NCI-H1436 (cell line): ENCODE data around the gene CLEC2A.
"Not testable (repeated sequence)": the region's sequence is repeated elsewhere in the genome, so short reads cannot be mapped to it uniquely, and the experiment has no call there.

ENCODE experiments used
- DNase-seq: peaks from one replicate; lab custom pipeline; 2025; lab: John Stamatoyannopoulos, UW

Gene CLEC2A, protein sequence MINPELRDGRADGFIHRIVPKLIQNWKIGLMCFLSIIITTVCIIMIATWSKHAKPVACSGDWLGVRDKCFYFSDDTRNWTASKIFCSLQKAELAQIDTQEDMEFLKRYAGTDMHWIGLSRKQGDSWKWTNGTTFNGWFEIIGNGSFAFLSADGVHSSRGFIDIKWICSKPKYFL

GRCh38 chr12:9932270-9932669, at the start of gene CLEC2A:
CLEC2A (minus strand) TSS chr12:9932370; CDS start chr12:9932329, 41 bp downstream.
- DNase-seq = no peak

DNA sequence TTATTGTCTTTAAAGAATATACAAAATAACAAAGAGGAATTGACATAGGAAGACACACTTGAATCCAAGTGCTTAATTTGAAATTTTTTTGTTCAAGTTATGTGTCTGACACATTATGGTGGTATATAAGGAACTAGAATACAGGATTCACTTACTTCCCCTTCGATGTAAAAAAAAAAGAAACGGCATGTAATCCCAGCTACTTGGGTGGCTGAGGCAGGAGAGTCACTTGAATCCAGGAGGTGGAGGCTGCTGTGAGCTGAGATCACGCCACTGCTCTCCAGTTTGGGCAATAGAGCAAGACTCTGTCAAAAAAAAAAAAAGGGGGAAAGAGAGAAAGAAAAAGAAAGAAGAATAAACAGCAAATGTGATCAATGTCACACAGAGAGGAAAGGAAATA, 48.0 kb upstream of the CLEC2A start:
- DNase-seq = no peak

DNA sequence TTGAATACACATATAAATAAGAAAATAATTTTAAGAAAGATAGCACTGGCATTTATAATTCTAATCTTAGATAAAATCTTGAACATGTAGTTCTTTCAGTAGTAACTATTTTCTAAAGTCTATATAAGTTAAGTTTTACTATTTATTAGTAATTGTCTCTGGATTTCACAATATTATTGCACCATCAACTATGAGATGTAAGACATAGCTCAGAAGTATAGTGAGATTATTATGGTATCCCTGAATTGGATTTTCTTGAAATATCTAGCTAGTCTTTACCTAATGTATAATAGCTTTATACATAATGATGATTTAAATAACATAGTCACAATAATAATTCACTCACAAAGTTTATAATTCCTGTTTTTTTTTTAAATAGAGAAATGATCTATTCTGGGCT, 45.7 kb upstream of the CLEC2A start:
- DNase-seq = no peak

GRCh38 chr12:9976626-9977025, 44.5 kb upstream of the CLEC2A start:
- not testable (repeated sequence) for DNase-seq

DNA sequence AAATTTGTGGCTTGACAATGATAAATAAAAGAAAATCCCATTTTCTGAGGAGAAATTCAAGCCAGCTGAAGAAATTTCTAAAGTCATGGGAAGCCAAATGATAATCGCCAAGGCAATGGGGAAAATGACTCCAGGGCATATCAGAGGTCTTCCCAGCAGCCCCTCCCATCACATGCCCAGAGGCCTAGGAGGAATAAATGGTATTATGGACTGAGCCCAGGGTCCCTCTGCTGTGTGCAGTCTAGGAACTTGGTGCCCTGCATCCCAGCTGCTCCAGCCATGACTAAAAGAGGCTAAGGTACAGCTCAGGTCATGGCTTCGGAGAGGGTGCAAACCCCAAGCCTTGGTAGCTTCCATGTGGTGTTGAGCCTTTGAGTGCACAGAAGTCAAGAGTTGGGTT, 43.4 kb upstream of the CLEC2A start:
- no peak for DNase-seq

- not testable (repeated sequence) for DNase-seq
Observed at GRCh38 chr12:9974731-9975130, 42.6 kb upstream of the CLEC2A start.

GRCh38 chr12:9973949-9974348, 41.8 kb upstream of the CLEC2A start:
- DNase-seq = no peak

DNA sequence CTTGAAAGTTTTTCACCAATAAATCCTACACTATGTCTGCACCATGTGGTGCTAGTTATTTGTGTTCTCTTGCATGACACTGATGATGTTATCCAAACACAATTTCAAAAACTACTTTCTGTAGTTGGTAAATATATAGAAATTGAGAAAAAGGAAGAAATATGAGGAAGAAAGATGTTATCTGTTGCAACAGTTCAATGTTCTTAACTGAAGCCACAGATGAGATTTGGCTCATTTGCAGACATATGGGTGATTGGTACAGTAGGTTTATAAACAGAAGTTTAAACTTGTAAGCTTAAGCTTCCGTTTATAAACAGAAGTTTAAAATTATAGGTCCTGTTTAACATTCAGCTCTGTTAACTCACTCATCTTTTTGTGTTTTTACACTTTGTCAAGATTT, 39.0 kb upstream of the CLEC2A start, which contains the start of gene CLEC12A:
Gene CLEC12A (plus strand): TSS at position 229 of the 400 bp plus-strand sequence. CDS start 188 bp downstream, outside the sequence.
- DNase-seq = no peak

GRCh38 chr12:9969673-9970072, 37.5 kb upstream of the CLEC2A start:
- no peak for DNase-seq

DNA sequence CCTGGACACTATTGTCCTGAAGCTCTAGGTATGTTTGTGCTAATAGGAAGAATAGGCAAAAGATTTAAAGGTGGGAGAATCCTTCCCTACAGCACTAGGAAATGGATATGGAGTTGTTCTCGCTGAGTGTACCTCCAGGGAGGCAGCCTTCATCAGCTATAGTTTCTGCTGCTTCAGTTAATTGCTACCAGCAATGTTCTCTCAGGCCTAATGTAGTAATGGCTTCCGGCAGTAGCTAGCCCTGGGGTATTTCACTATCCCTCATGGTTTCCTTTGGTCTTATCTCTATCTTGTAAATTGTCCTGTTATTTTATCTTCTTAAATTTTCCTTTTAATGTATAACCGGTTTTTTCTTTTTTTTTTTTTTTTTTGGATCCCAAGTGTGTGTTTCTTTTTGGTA, 29.7 kb upstream of the CLEC2A start:
- no peak for DNase-seq

DNA sequence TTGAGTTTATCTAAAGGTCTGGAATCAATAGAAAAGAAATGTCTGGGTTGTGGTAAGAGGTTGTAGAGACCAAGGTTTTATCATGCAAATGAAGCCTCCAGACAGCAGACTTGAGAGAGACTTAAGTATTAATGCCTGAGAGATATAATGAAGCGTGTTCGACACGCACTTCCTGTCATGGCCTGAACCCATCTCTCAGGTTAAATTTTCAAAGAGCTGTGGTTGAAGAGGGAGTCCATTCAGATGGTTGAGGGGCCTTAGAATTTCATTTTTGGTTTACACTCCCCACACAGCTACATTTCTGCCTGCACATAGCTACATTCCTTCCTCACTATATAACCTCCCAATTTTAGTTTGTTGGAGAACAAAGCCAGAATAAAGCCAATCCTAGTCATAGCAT, 28.9 kb upstream of the CLEC2A start:
- DNase-seq = no peak

- DNase-seq = no peak
Observed at GRCh38 chr12:9960590-9960989, 28.4 kb upstream of the CLEC2A start.

GRCh38 chr12:9957834-9958233, 25.7 kb upstream of the CLEC2A start:
- DNase-seq = no peak

DNA sequence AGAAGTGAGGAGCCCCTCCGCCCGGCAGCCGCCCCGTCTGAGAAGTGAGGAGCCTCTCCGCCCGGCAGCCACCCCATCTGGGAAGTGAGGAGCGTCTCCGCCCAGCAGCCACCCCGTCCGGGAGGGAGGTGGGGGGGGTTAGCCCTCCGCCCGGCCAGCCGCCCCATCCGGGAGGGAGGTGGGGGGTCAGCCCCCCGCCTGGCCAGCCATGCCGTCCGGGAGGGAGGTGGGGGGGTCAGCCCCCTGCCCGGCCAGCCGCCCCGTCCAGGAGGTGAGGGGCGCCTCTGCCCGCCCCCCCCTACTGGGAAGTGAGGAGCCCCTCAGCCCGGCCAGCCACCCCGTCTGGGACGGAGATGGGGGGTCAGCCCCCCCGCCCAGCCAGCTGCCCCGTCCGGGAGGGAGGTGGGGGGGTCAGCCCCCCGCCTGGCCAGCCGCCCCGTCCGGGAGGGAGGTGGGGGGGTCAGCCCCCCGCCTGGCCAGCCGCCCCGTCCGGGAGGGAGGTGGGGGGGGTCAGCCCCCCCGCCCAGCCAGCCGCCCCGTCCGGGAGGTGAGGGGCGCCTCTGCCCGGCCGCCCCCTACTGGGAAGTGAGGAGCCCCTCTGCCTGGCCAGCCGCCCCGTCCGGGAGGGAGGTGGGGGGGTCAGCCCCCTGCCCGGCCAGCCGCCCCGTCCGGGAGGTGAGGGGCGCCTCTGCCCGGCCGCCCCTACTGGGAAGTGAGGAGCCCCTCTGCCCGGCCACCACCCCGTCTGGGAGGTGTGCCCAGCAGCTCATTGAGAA, 21.0 kb upstream of the CLEC2A start:
- not testable (repeated sequence) for DNase-seq

DNA sequence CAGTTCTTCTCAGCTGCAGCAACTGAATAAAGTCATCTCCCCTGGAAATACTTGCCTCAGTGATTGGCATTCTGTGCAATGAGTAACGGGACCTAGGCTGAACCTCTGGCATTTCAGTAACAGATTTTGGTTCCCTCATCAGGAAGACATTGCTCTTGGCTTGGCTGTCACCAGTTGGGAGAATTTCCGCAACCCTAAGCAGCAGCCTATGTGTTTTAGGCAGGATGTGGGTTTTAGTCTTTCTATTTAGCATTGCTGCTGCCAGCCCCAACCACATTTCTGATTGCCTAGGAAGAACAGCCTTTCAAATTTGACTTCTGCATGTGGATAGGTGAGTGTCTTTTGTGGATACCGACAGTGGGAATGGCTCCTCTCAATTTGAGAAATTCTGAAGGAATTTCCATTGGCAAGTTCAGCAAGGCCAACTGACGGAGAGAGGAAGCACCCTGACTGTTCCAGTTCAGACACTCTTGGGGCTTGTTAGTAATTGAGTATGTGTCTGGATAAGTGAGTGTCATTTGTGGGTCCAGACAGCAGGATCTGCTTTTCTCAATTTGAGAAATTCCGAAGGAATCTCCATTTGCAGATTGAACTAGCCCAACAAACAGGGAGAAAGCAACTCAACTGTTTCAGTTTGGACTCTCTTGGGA, 19.0 kb upstream of the CLEC2A start:
- DNase-seq = no peak

DNA sequence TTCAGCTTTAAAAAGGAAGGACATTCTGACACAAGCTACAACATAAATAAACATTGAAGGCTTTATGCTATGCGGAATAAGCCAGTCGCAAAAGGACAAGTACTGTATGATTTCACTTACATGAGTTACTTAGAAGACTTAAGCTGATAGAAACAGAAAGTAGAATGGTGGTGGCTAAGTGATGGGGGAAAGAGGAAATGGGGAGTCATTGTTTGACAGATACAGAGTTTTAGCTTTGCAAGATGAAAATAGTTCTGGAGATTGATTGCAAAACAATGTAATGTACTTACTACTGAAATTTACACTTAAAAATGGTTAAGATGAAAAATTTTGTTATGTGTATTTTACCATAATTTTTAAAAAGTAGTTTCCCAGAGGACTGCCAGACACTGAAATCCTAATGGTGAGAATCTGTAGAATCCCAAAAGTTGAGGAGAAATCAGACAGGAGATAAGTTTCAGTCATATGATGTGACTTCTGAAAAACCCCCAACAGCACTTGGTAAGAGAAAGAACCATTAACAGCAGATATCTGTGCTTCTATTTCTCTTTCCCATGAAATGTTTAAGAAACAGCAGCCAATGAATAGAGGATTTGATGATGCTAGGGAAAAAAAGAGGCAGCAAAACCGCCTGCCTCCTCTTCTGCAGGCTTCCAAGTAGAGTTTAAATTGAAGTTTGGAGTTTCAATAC, 16.6 kb upstream of the CLEC2A start:
- DNase-seq = no peak

DNA sequence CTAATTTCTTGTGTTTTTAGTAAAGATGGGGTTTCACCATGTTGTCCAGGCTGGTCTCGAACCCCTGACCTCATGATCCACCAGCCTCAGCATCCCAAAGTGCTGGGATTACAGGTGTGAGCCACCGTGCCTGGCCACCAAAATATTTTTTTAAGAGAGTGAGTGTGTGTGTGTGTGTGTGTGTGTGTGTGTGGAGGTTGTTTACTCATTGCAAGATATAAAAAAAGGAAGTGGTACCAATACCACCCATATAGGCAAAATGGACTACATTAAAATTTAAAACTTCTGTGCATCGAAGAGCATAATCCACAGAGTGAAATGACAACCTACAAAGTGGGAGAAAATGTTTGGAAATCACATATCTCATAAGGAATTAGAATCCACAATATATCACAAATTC, 15.5 kb upstream of the CLEC2A start:
- no peak for DNase-seq

DNA sequence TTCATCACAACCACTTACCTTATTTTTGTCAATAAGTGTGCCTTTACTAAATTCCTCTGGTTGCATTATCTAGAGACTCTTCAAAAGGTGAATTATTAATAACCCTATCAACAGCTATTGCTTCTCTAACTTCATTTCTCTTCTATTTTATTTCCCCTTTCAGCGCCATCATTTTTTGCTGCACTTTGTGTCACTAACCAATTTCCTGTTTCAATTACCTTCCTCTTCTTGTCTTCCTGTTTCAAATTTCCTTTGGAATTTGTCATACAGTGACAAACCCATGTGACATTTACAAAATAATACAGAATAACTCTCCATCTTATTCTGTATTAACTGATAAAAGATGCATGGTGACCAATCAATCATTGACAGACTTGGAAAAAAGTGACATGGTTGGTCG, 12.2 kb upstream of the CLEC2A start:
- no peak for DNase-seq

DNA sequence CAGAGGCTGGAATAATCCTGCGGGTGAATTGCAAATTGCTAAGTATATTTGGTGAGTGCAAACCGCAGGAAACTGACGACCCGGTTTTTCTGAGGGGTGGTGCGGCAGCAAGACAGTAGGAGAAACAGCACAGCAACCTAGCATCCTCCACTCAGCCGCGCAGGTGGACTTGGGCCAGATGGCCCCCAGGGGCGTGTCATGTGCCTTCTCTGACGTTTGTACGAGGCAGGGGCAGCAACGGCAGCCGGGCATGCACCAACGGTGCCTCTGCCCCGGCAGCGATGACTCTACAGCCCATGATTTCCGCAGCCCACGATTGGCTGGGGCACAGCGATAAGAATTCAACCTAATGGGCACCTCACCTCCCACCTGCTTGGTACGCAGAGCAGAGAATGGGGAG, 11.1 kb upstream of the CLEC2A start:
- no peak for DNase-seq

DNA sequence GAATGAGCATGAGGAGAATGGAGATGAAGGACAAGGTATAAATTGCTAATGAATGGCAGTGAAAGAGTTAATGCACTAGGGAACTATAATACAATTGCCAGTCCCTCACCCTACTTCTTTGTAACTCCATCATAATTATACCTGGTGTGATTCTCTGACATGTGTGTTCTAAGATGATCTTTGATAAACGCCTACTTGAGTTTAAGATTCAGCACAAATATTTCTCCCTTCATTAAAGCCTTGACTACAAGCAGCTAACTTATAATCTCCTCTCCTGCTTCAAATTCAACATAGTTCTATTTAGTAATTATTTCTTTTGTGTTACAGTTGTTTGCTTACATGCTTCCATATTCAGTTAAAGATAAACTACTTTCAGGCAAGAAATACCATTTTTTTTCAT, 9.7 kb upstream of the CLEC2A start:
- no peak for DNase-seq

GRCh38 chr12:9940375-9940774, 8.2 kb upstream of the CLEC2A start:
- no peak for DNase-seq

DNA sequence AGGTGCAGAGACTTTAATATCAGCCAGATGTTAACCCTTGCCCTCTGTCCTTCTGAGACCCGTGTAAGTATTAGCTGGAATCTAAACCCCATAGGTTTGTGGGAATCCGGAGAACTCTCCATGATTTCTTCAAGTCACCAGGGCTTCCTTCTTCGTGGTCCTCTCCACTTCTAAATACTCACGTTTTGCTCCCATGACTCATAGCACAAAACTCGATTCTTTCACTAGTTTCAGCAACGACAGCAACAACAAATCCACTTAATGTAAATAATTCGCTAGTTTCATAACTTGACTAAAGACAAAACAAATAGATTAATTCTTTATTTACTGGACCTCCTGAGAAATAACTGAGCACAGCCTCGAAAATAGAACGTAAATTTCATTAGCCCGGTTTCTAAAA, 4.4 kb upstream of the CLEC2A start:
- no peak for DNase-seq

GRCh38 chr12:9935026-9935425, 2.9 kb upstream of the CLEC2A start:
- no peak for DNase-seq
